Measurements from ENCODE around the gene GLOD4. TPM values are rescaled to one million over a fixed set of nuclear protein-coding genes. Genes with fewer than 3 reads are reported as not detected.
A peak's percentile ranks its signal among the peaks of the same experiment; 100 is the strongest.

The GLOD4 gene
- polyA plus RNA-seq, 1 donor from 2014 or later: 235 TPM

GRCh38 chr17:796609-797008 is 14.5 kb upstream of the GLOD4 start:
- H3K9ac ChIP-seq (ENCODE audit: low read length): no peak overlapping the region
- TF ChIP-seq SMC3 (conservative IDR thresholded peaks at IDR 0.05; ENCODE audit: poor library complexity) (no peak), RAD21 (conservative IDR thresholded peaks at IDR 0.05) (no peak), POLR2AphosphoS5 (IDR thresholded peaks at IDR 0.05) (no peak), EZH2 (IDR thresholded peaks at IDR 0.05; ENCODE audit: borderline replicate concordance, insufficient read depth, low read length, poor library complexity, severe bottlenecking) (no peak), CTCF (IDR thresholded peaks at IDR 0.05; ENCODE audit: poor library complexity, severe bottlenecking) (no peak), MXI1 (conservative IDR thresholded peaks at IDR 0.05; ENCODE audit: poor library complexity, severe bottlenecking) (no peak), TAF1 (IDR thresholded peaks at IDR 0.05; ENCODE audit: low read depth) (no peak), EP300 (conservative IDR thresholded peaks at IDR 0.05; ENCODE audit: poor library complexity, severe bottlenecking) (no peak)
- TF ChIP-seq, protein P1, sequence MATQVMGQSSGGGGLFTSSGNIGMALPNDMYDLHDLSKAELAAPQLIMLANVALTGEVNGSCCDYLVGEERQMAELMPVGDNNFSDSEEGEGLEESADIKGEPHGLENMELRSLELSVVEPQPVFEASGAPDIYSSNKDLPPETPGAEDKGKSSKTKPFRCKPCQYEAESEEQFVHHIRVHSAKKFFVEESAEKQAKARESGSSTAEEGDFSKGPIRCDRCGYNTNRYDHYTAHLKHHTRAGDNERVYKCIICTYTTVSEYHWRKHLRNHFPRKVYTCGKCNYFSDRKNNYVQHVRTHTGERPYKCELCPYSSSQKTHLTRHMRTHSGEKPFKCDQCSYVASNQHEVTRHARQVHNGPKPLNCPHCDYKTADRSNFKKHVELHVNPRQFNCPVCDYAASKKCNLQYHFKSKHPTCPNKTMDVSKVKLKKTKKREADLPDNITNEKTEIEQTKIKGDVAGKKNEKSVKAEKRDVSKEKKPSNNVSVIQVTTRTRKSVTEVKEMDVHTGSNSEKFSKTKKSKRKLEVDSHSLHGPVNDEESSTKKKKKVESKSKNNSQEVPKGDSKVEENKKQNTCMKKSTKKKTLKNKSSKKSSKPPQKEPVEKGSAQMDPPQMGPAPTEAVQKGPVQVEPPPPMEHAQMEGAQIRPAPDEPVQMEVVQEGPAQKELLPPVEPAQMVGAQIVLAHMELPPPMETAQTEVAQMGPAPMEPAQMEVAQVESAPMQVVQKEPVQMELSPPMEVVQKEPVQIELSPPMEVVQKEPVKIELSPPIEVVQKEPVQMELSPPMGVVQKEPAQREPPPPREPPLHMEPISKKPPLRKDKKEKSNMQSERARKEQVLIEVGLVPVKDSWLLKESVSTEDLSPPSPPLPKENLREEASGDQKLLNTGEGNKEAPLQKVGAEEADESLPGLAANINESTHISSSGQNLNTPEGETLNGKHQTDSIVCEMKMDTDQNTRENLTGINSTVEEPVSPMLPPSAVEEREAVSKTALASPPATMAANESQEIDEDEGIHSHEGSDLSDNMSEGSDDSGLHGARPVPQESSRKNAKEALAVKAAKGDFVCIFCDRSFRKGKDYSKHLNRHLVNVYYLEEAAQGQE (IDR thresholded peaks at IDR 0.05; ENCODE audit: borderline replicate concordance): no peak
- no peaks in the 10 kb centered on the region for H3K79me2 ChIP-seq (replicated peaks; ENCODE audit: insufficient read depth, low read length)
- H3F3A ChIP-seq (ENCODE audit: insufficient read depth, low read length, poor library complexity, severe bottlenecking): no peaks in the 10 kb centered on the region
- no peak overlapping the region for H3K4me2 ChIP-seq (ENCODE audit: low read length)
- H3K36me3 ChIP-seq (ENCODE audit: insufficient read depth, low read length): no peaks in the 10 kb centered on the region
- H3K9me2 ChIP-seq (ENCODE audit: insufficient read depth, low read length): no peaks in the 10 kb centered on the region
- H3K9me3 ChIP-seq (ENCODE audit: low read length): no peaks in the 10 kb centered on the region
- H3K27ac ChIP-seq (ENCODE audit: low read length): no peak overlapping the region
- no peaks in the 10 kb centered on the region for H4K20me1 ChIP-seq (ENCODE audit: insufficient read depth)
- H3K4me3 ChIP-seq (ENCODE audit: low read length): no peak overlapping the region
- H3K27me3 ChIP-seq (ENCODE audit: insufficient read depth, low read depth, low read length): no peaks in the 10 kb centered on the region
- H2AFZ ChIP-seq (ENCODE audit: low read depth, low read length): no peak overlapping the region

DNA sequence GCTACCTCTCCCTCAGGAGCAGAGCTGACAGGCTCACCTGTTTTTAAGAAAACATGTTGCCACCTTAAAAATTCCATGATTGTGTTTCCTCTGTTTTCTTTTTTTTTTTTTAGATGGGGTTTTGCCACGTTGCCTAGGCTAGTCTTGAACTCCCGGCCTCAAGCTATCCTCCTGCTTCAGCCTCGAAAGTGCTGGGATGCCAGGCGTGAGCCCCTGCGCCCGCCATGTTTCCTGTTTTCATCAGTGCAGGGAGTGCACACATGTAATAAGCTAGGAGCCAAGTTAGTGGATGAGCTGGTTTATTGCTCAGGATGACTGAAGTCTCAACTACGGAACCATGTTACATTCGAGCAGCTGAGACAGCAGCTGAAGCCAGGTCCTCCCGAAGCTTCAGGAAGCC is 13.6 kb upstream of the GLOD4 start:
- peak overlapping the region; percentile 56 for H3K9ac ChIP-seq (ENCODE audit: low read length)

More for the DNA sequence above, 13.6 kb upstream of the GLOD4 start:
- Histone ChIP-seq H3K9me3 (ENCODE audit: low read length) (no peaks in the 10 kb centered on the region), H3K36me3 (ENCODE audit: insufficient read depth, low read length) (no peaks in the 10 kb centered on the region), H3K4me2 (ENCODE audit: low read length) (no peak overlapping the region), H3F3A (ENCODE audit: insufficient read depth, low read length, poor library complexity, severe bottlenecking) (no peaks in the 10 kb centered on the region), H4K20me1 (ENCODE audit: insufficient read depth) (no peaks in the 10 kb centered on the region), H3K4me3 (ENCODE audit: low read length) (no peak overlapping the region), H3K27me3 (ENCODE audit: insufficient read depth, low read depth, low read length) (no peaks in the 10 kb centered on the region), H2AFZ (ENCODE audit: low read depth, low read length) (no peak overlapping the region), H3K9me2 (ENCODE audit: insufficient read depth, low read length) (no peaks in the 10 kb centered on the region), H3K79me2 (replicated peaks; ENCODE audit: insufficient read depth, low read length) (no peaks in the 10 kb centered on the region), H3K27ac (ENCODE audit: low read length) (no peak overlapping the region)
- TF ChIP-seq MXI1 (conservative IDR thresholded peaks at IDR 0.05; ENCODE audit: poor library complexity, severe bottlenecking) (no peak), TAF1 (IDR thresholded peaks at IDR 0.05; ENCODE audit: low read depth) (no peak), POLR2AphosphoS5 (IDR thresholded peaks at IDR 0.05) (no peak), CTCF (IDR thresholded peaks at IDR 0.05; ENCODE audit: poor library complexity, severe bottlenecking) (no peak), SMC3 (conservative IDR thresholded peaks at IDR 0.05; ENCODE audit: poor library complexity) (no peak), EZH2 (IDR thresholded peaks at IDR 0.05; ENCODE audit: borderline replicate concordance, insufficient read depth, low read length, poor library complexity, severe bottlenecking) (no peak), RAD21 (conservative IDR thresholded peaks at IDR 0.05) (no peak), EP300 (conservative IDR thresholded peaks at IDR 0.05; ENCODE audit: poor library complexity, severe bottlenecking) (no peak)
- TF ChIP-seq, protein P1 (IDR thresholded peaks at IDR 0.05; ENCODE audit: borderline replicate concordance): no peak
